HFFc6 (cell line): ENCODE measurements around the gene ADAMTSL2. TPM values are rescaled to one million over a fixed set of nuclear protein-coding genes. Genes with fewer than 3 reads are reported as not detected.

Experiments
- DNase-seq: peaks from one replicate; pipeline ENCODE4 v3.0.0-alpha.2; 2018
- H3K27ac Mint-ChIP-seq: 2 replicates; pipeline ENCODE4 v1.8.0; 2020; ENCODE audit warnings: mild to moderate bottlenecking, mixed read lengths
- H3K27me3 Mint-ChIP-seq: 2 replicates; pipeline ENCODE4 v1.8.0; 2021; ENCODE audit warnings: mild to moderate bottlenecking, moderate library complexity, mixed read lengths; ENCODE audit not compliant: insufficient read depth
- H3K36me3 Mint-ChIP-seq: 2 replicates; pipeline ENCODE4 v1.8.0; 2021; ENCODE audit warnings: low read depth, mixed read lengths
- H3K4me1 Mint-ChIP-seq: 2 replicates; pipeline ENCODE4 v1.8.0; 2020; ENCODE audit warnings: low read depth, mixed read lengths
- H3K4me3 Mint-ChIP-seq: 2 replicates; pipeline ENCODE4 v1.8.0; 2020; ENCODE audit warnings: mild to moderate bottlenecking, moderate library complexity, mixed read lengths
- H3K9me3 Mint-ChIP-seq: 2 replicates; pipeline ENCODE4 v1.8.0; 2020; ENCODE audit warnings: mild to moderate bottlenecking, mixed read lengths
- total RNA-seq, 6 experiments: library from RNA; stranded (reverse); fragmentation: NEBNext Ultra II Directional; extraction: Animal tissue kit (Norgen Biotek cat#: 25700); gene quantifications; 2 replicates in 1 of 6; 3 replicates in 5 of 6; pipeline ENCODE4 v1.2.3, GENCODE V29; 2021
- TF ChIP-seq, protein P1 (sequence below): fragments of 200-600 bp; sonication (generic); IDR thresholded peaks from 2 replicates; pipeline ENCODE4 v1.5.0; 2021; ENCODE audit warnings: antibody characterized with exemption, mild to moderate bottlenecking

The ADAMTSL2 gene
- total RNA-seq, 6 experiments from 2014 or later = 0.05 to 0.07 (median 0.06) TPM; not detected in 3

DNA sequence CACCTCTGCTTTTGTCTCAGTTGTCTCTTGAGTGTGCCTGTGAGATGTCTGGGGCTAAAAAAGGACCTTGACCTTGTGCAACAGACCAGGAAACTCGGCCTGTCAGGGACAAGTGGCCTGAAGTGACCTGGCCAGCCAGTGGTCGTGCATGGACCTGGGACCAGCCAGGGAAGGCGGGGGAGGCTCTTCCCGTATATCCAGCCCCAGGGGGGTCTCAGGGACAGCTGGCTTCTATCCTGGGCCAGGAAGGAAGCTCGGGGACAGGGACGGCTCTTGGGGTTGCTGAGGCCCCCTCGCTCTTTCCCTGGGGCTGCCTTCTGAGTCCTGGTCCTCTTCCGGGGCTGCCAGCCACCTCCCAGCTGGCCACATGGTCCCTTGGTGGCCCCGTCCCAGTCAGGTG is 3.2 kb upstream of the ADAMTSL2 start:
- Mint-ChIP-seq H3K27ac (no peak overlapping the region), H3K27me3 (peaks cover 44% of the 10 kb centered on the region), H3K9me3 (no peaks in the 10 kb centered on the region), H3K36me3 (no peaks in the 10 kb centered on the region), H3K4me1 (no peaks in the 10 kb centered on the region), H3K4me3 (no peak overlapping the region)
- no peak for DNase-seq
- TF ChIP-seq, protein P1, sequence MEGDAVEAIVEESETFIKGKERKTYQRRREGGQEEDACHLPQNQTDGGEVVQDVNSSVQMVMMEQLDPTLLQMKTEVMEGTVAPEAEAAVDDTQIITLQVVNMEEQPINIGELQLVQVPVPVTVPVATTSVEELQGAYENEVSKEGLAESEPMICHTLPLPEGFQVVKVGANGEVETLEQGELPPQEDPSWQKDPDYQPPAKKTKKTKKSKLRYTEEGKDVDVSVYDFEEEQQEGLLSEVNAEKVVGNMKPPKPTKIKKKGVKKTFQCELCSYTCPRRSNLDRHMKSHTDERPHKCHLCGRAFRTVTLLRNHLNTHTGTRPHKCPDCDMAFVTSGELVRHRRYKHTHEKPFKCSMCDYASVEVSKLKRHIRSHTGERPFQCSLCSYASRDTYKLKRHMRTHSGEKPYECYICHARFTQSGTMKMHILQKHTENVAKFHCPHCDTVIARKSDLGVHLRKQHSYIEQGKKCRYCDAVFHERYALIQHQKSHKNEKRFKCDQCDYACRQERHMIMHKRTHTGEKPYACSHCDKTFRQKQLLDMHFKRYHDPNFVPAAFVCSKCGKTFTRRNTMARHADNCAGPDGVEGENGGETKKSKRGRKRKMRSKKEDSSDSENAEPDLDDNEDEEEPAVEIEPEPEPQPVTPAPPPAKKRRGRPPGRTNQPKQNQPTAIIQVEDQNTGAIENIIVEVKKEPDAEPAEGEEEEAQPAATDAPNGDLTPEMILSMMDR = no peak

DNA sequence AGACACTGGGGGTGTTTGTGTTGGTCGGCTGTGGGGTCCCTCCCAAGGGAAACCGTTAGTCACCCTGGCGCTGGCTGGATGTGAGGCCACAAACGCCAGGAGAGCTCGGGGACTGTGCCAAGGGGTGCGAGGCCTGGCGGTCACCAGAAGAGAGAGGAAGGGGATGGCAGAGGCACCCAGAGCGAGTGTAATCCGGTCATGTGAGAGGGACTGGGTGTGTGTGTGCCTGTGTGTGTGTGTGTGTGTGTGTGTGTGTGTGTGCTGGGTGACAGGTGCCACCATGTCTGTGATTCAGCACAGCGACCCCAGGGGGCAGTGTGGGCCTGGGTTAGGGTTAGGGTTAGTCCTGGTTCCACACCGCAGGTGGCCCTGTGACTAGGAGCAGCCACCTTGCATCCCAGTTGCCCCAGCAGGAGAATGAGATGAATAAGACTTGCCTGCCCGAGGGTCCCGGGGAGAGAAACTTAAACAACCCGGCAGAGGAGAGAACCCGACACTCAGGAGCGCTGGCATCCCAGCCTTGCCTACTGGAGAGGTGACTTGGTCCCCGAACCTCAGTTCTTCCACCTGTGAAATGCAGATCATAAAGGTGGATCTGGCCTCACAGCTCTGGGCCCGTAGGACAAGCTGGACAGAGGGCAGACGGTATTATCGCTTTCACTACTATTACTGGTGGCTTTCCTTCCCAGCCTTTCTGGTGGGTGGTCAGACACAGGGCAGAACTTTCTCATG is 1.4 kb upstream of the ADAMTSL2 start:
- Mint-ChIP-seq H3K27me3 (peaks cover 33% of the 10 kb centered on the region), H3K4me1 (no peaks in the 10 kb centered on the region), H3K36me3 (no peaks in the 10 kb centered on the region), H3K27ac (no peak overlapping the region), H3K9me3 (no peaks in the 10 kb centered on the region), H3K4me3 (no peak overlapping the region)
- DNase-seq = peak; percentile 41
- TF ChIP-seq, protein P1 = peak; percentile 68

DNA sequence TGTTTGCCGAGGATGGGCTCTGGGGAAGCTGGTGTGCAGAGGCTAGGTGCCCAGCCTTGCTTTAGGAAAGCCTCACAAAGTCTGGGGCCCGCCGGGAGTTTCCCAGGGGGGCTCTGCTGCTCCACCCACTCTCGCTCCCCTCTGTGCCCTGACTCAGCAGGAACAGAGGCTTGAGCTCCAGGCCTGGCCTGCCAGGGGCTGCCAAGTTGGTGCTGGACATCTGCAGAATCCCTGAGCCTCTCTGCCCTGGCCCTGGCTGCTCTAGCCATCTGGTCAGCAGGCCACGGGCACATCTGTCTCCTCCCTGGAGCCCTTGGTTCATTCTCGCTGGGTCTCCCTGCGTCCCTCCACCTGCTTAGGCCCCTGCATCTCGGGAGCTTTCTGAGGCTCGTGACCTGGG is 647 bp upstream of the ADAMTSL2 start:
- no peaks in the 10 kb centered on the region for H3K4me1 Mint-ChIP-seq
- H3K36me3 Mint-ChIP-seq = no peaks in the 10 kb centered on the region

DNA sequence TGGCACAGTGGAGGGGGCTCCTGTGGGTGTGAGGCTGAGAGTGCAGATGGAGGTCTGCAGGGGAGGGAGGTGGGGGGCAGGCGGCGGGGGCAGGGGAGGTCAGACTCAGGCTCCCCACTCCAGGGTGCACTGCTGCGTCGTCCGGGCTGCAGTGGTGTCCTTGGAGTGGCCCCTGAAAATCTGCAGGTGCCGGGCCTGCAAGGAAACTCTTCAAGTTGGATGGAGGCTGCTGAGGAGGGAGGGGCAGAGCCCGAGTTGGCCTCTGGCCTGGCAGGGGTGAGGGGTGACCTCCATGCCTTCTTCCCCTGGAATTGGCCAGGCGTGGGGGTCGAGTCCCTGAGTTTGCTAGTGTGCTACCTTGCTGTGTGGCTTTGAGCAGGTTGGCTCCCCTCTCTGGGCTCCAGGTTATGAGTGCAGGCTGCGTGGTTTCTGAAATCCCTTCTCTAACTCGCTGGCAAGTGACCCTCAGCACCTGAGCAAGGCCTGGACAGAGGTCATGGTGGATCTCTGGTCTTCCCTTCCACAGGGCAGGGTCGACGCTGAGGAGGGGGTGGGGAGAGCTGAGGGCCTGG is 888 bp downstream of the ADAMTSL2 start:
- H3K27me3 Mint-ChIP-seq = peaks cover 29% of the 10 kb centered on the region
- H3K36me3 Mint-ChIP-seq = no peaks in the 10 kb centered on the region
- H3K4me1 Mint-ChIP-seq = peaks cover 5% of the 10 kb centered on the region; the same call in 1 of the 2 replicates
- DNase-seq = no peak
- H3K9me3 Mint-ChIP-seq = no peaks in the 10 kb centered on the region
- TF ChIP-seq, protein P1 = no peak
- no peak overlapping the region for H3K4me3 Mint-ChIP-seq
- H3K27ac Mint-ChIP-seq = no peak overlapping the region

More for the DNA sequence above, 647 bp upstream of the ADAMTSL2 start:
- Mint-ChIP-seq H3K27ac (no peak overlapping the region), H3K9me3 (no peaks in the 10 kb centered on the region), H3K27me3 (peaks cover 33% of the 10 kb centered on the region), H3K4me3 (no peak overlapping the region)
- DNase-seq = no peak
- TF ChIP-seq, protein P1 = no peak

DNA sequence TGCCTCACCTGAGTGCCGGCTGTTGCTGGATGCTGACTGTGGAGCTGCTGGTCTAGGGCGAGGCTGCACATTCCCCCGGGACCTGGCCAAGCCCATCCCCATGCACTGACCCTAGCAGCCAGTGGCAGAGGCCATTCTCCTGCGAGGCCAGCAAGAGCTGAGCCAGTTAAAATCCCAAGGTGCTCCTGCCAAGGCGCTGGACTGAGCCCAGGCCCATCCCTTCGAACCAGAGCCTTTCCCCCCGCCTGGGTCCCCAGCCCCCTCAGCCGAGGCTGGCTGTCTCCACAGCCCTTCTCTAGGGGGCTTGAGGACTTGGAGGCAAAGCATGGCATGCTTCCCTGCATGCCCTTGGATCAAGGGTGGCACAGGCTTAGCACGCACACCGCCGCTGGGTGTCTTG is 1.6 kb downstream of the ADAMTSL2 start:
- H3K36me3 Mint-ChIP-seq = no peaks in the 10 kb centered on the region
- H3K9me3 Mint-ChIP-seq = no peaks in the 10 kb centered on the region
- no peak overlapping the region for H3K27ac Mint-ChIP-seq
- TF ChIP-seq, protein P1 = no peak
- peaks cover 24% of the 10 kb centered on the region for H3K27me3 Mint-ChIP-seq
- H3K4me1 Mint-ChIP-seq = peaks cover 5% of the 10 kb centered on the region; the same call in 1 of the 2 replicates
- DNase-seq = no peak
- H3K4me3 Mint-ChIP-seq = no peak overlapping the region
